Measurements from ENCODE around the gene GALM. TPM values are rescaled to one million over a fixed set of nuclear protein-coding genes. Genes with fewer than 3 reads are reported as not detected.

Gene GALM
- total RNA-seq, 1 experiment from 2014 or later, result 20.5 TPM

GRCh38 chr2:38648107-38648761 is 17.7 kb upstream of the GALM start:
- intact Hi-C loops (cut with micrococcal nuclease; ENCODE audit: unreplicated experiment) (no loop called here), in situ Hi-C loops (cut with HindIII; ENCODE audit: low pct_unique_long_range_greater_than_20kb, low sequenced_read_pairs) (no loop called here)
- POLR2A ChIA-PET, result no interaction called here
- Histone ChIP-seq H3K27ac (ENCODE audit: low read length) (no peak overlapping the region), H3K27me3 (ENCODE audit: control insufficient read depth, insufficient read depth, low read length) (no peaks in the 10 kb centered on the region), H3K36me3 (ENCODE audit: control insufficient read depth, insufficient read depth, low read length) (no peaks in the 10 kb centered on the region), H3K4me1 (ENCODE audit: control insufficient read depth, insufficient read depth, low read length) (peaks cover 20% of the 10 kb centered on the region; the same call in 1 of the 2 replicates), H3K9me3 (ENCODE audit: control insufficient read depth, insufficient read depth, low read depth, low read length) (no peaks in the 10 kb centered on the region), H3K4me3 (ENCODE audit: low read depth in 2 of 2, low read length in 2 of 2) (no peak overlapping the region)
- no TSS peak for BruUV-seq (replicated peaks)
- ATAC-seq (no peak), DNase-seq (ENCODE audit: low read depth, low spot score) (no peak)
- TF ChIP-seq SIN3A (IDR thresholded peaks at IDR 0.05; ENCODE audit: borderline replicate concordance, insufficient read depth, low read depth, low read length) (no peak), CTCF (IDR thresholded peaks at IDR 0.05) (no peak), REST (IDR thresholded peaks at IDR 0.05; ENCODE audit: insufficient read depth in 1 of 2, low read depth in 2 of 2, low read length in 1 of 2) (no peak), POLR2AphosphoS5 (IDR thresholded peaks at IDR 0.05; ENCODE audit: low read depth, low read length) (no peak), TCF7L2 (IDR thresholded peaks at IDR 0.05; ENCODE audit: low read depth, low read length) (no peak)
- CTCF ChIA-PET, result no interaction called here

GRCh38 chr2:38649176-38649728 is 16.7 kb upstream of the GALM start:
- Histone ChIP-seq H3K4me1 (ENCODE audit: control insufficient read depth, insufficient read depth, low read length) (peaks cover 20% of the 10 kb centered on the region; the same call in 1 of the 2 replicates), H3K27ac (ENCODE audit: low read length) (peak overlapping the region; percentile 44), H3K4me3 (ENCODE audit: low read depth in 2 of 2, low read length in 2 of 2) (no peak overlapping the region), H3K9me3 (ENCODE audit: control insufficient read depth, insufficient read depth, low read depth, low read length) (no peaks in the 10 kb centered on the region), H3K27me3 (ENCODE audit: control insufficient read depth, insufficient read depth, low read length) (no peaks in the 10 kb centered on the region), H3K36me3 (ENCODE audit: control insufficient read depth, insufficient read depth, low read length) (no peaks in the 10 kb centered on the region)
- no peak for TF ChIP-seq CTCF (IDR thresholded peaks at IDR 0.05)
- TF ChIP-seq SIN3A (IDR thresholded peaks at IDR 0.05; ENCODE audit: borderline replicate concordance, insufficient read depth, low read depth, low read length), result no peak
- no peak for TF ChIP-seq REST (IDR thresholded peaks at IDR 0.05; ENCODE audit: insufficient read depth in 1 of 2, low read depth in 2 of 2, low read length in 1 of 2)
- TF ChIP-seq POLR2AphosphoS5 (IDR thresholded peaks at IDR 0.05; ENCODE audit: low read depth, low read length), result no peak
- no peak for TF ChIP-seq TCF7L2 (IDR thresholded peaks at IDR 0.05; ENCODE audit: low read depth, low read length)
- DNase-seq (ENCODE audit: low read depth, low spot score), result no peak
- no TSS peak for BruUV-seq (replicated peaks)
- peak; percentile 62 for ATAC-seq
- POLR2A ChIA-PET, result no interaction called here
- intact Hi-C loops (cut with micrococcal nuclease; ENCODE audit: unreplicated experiment), result no loop called here
- in situ Hi-C loops (cut with HindIII; ENCODE audit: low pct_unique_long_range_greater_than_20kb, low sequenced_read_pairs), result no loop called here
- CTCF ChIA-PET, result no interaction called here
